Epidermal melanocyte (primary cell): Measurements from ENCODE around the gene WHRN.
A peak's percentile ranks its signal among the peaks of the same experiment; 100 is the strongest.

Experiments
- DNase-seq: peaks from one replicate; pipeline ENCODE4 v3.0.0; 2011; ENCODE audit warnings: low spot score; ENCODE audit not compliant: insufficient read length

Gene WHRN

DNA sequence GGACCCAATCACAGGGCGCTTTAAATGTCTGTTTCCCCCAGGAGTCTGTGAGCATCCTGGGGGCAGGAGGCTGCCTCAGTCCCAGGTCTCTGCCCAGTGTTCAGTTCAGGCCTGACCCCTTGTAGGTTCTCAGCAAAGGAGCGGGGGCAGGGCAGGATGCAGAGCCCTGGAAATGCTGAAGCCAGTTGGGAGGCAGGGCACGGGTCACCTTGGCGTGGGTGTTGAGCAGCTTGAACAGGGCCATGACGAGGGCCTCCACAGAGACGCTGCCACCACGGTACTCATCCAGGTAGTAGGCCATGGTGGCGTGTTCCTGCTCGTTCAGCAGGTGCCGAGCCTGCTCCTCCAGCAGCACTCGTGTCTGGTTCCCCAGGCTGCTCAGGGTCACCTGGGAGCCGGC is 81.1 kb downstream of the WHRN start:
- DNase-seq: no peak

DNA sequence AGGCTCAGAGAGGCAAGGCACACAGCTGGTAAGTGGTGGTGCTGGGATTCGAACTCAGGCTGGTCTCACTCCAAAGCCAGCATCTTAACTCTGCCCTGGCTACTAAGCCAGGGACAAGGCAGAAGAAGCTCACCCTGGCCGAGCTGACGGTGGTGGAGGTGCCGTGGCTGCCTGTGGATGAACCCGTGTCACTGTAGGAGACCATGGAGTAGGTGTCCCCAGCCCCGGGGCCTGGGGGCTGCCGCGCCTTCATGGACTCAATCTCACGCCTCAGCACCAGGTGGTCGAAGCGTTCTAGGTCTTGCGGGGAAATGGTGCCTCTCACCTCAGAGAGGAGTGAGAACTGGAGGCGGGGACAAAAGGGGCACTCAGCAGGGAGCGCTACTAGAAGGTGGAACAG is 82.1 kb downstream of the WHRN start:
- DNase-seq: no peak

DNA sequence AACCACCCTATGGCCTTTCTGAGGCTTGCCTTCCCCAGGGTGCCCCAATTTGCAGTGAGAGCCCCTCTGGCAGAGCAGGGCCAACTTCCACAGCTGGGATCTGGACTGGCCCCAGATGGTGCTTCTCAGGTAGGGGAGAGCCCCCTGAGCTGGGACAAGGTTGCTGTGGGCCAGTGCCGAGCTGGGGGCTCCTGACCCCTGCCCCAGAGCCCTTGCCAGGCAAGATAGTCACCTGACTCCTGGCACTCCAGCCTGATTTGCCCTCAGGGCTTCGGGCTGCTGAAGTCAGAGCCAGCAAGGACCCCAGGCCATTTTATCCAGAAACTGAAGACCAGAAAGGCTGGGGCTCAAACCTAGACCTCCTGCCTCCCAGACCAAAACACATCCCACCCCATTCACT is 84.1 kb downstream of the WHRN start:
- DNase-seq: no peak

DNA sequence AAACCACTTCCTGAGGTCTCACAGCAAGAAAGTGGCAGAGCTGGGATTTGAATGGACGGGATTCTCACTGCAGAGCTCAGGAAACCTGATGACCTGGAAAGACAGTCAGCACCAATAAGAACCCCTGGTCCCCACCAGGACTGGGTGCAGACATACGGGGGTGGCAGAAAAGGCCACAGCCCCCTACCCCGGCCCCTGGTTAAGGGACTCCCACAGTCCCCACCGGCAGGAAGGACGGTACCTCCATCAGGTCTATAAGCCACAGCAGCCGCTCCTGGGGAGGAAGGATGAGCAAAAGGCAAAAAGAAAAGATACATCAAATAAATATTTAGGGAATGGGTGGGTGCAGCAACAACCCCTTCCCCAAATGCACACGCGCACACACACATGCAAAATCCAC is 85.5 kb downstream of the WHRN start:
- no peak for DNase-seq

DNA sequence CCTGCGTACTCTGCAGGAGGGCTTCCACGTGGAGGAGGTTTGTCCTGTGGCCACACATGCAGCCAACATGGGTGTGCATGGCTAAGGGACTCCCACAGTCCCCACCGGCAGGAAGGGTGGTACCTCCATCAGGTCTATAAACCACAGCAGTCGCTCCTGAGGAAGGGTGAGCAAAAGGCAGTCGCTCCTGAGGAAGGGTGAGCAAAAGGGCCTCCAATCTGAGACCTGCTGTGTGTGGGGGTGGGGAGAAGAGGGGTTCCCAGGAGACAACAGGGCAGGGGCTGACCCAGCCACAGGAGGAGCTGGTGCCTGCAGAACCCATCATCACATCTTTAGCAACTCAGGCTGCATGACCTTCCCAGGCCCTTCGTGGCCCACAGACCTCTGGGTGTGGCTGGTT is 87.2 kb downstream of the WHRN start:
- DNase-seq: no peak

DNA sequence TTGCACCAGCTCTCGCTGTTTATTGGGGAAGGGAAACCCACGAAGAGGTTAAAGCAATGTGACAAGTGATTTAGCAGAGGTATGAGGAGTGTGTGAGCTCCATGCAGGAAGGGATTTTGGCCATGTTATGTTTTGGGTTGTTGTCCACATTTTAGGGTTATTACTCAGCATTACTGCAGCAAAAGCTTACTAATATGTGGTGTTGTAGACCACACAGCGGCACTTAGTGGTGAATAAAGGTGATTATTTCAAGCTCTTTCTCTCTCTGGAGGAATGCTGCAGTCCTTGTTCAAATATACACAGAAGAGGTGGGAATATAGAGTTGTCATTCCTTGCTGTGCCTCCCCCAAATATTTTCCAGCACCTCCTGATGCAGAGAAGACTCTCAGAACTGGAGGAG is 87.8 kb downstream of the WHRN start:
- DNase-seq: no peak

DNA sequence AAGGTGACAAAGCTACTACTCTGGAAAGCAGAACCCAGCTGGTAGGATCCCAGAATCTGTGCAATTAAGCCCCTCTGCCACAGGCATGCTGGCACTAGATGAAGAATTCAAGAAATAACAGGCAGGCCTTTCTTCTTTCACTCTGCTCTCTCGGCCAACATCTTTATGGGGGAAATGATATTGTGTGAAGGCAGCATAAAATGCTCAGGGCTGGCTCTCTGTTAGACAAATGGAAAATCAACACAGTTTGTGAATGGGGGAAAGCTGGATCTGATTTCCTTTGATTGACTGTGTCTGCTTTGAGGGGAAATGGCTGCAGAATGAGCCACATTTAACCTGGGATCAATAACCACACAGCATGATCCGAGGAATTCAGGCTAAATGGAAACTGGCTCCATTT is 88.4 kb downstream of the WHRN start:
- no peak for DNase-seq

DNA sequence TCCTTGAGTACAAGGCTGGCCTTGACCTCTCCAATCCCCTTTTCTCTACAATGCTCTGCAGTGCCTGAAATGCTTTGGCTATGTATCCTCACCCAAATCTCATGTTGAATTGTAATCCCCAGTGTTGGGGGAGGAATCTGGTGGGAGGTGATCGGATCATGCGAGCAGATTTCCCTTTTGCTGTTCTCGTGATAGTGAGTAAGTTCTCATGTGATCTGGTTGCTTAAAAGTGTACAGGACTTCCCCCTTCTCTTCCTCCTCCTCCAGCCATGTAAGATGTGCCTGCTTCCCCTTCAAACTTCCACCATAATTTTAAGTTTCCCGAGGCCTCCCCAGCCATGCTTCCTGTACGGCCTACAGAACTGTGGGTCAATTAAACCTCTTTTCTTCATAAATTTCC is 89.0 kb downstream of the WHRN start:
- no peak for DNase-seq

DNA sequence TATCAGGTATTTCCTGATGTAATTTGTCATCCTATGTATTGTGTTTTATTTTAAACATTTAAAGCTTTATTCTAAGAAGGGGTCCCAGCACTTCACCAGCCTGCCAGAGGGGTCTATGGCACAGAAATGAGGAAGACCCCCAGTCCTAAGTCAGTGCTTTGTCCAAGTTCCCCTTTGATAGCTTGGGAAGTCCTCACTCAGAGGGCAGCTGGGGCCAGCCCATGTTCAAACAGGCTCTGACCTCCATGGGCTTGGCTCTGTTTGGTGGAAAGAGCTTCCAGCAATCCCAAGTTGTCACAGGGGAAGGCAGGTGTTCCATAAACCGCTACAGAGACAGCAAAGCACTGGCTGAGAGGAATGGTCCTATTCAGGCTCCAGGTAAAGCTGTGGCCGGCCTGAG is 90.9 kb downstream of the WHRN start:
- DNase-seq: no peak

DNA sequence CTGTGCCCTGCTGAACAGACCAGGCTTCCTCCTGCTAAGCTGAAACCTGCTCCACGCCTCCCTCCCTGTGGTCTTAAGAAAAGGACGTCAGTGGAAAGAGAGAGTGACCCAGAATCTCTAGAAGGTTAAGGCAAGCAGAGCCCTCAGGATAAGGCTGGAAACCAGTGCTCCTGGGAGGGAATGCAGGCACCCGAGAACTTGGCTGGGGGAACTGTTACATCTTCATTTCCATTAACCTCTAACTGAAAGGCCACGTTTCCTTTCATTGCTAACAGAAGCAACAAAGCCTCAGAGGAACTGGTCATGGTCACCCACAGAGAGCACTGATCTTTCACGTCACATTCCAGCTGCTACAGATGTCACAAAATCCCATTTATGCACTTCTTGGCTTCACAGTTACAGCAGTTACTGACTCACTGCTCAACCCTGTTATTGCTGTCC is 91.4 kb downstream of the WHRN start:
- DNase-seq: no peak

DNA sequence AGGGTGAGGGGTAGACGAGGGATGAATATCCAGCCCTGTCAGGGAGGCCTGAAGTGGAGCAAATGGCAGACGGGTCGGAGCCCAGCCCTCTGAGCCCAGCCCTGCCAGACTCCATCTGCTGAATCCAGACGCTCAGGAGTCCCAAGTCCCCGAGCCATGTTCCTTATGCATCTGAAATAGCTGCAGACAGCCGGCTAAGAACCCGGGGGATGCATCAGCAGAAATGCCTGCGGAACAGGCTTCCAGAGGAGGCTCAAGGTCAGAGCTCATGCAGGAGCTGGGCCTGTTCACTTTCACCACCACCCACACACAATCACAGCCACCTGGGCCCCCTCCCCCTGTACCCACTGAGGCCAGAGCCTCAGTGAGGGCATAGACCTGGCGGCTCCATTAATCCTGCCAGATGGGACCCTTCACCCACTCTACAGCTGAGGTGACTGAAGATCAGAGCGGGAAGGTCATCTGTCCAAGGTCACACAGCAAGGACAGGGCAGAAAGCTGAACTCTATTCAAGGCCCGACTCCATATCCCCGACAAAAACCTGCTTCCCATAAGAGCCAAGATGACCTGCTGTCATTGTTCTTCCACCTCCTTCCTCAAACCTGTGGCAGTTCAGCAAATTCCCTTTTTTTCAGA is 93.1 kb downstream of the WHRN start:
- DNase-seq: no peak

DNA sequence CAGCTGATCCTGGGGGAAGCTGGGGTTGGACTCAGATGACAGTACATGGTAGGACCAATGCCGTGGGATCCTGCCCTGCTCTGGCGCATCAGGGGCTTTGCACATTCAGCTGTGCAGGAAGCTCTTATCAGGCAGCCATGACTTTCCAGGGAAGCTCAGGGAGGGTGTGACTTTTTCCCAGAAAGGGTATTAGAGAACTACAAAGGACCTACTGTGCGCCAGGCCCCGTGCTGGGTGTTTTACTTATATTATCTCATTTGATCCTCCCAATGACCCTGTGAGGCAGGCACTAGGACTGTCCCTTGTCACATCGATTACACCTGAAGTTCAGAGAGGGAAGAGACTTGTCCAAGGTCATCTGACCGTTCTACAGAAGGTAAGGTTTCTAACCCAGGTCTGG is 93.8 kb downstream of the WHRN start:
- DNase-seq: no peak

DNA sequence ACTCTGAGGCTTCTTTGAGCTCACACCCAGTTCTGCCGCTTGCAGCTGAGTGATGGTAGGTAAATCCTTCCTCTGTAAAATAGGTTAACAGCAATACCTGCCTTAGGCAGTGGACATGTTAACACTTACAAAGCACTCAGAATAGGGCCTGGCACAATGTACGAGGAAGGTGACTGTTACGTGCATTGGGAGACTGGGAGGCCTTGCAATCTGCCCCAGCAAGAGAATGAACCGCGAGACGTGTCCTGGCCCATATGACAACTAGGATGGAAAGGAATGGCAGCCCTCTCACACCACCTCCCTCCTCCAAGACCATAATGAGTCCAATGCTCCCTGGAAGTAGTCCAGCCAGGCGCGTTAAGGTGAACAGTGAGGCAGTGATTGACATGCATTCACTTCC is 94.4 kb downstream of the WHRN start:
- no peak for DNase-seq

DNA sequence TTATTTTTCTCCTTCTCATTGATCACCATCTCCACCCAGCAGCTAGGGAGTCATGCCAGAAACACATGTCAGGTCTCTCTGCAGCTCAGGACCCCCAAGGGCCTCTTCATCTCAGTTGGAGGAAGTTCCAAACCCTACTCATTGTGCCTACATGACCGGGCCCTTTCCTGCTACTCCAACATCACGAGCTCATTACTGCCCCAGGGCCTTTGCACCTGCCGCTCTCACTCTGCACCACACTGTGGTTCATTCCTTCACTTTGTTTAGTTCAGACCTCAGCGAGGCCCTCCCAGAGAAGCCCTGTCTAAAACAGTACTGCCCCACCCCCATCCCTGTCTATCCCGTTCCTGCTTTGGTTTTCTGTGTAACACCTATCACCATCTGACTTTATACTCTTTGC is 95.4 kb downstream of the WHRN start:
- DNase-seq: no peak

DNA sequence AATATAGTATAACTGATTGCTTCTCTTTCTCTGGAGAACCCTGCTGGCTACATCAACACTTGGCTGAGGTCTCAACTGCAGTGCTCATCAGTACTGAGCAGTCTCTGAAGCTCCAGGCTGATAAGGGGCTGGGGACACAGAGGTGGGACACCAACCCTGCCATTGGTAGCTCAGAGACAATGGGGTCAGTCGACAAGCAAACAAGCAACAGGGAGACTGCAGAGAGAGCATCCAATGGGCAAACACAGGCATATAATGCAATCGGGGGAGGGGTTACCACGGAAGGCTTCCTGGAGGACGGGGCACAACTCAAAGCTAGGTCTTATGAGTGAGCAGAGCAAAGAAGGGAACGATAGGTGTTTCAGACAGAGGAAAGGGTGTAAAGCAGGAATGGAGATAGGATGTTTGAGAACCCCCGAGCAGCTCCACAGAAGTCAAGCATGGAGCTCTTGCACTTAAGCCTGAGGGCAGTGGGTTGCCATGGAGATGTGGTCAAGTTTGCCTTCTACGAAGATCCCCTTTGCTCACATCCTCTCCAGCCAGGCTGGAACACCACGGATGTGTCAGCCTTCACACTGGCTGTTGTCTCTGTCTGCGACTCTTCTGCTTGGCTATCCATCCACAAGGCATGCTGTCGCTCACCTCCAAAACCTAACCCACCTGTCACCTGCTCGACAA is 96.0 kb downstream of the WHRN start:
- DNase-seq: peak; percentile 72

DNA sequence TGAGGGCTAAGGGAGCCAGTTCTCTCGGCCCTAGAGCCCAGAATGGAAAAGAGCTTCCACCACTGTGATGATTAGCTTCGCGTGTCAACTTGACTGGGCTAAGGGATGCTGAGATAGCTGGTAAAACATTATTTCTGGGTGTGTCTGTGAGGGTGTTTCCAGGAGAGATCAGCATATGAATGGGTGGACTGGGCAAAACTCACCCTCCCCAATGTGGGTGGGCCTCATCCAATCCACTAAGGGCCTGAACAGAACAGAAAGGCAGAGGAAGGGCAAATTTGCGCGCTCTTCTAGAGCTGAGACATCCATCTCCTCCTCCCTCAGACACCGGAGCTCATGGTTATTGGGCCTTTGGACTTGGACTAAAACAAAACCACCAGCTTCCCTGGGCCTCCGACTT is 96.6 kb downstream of the WHRN start:
- no peak for DNase-seq

DNA sequence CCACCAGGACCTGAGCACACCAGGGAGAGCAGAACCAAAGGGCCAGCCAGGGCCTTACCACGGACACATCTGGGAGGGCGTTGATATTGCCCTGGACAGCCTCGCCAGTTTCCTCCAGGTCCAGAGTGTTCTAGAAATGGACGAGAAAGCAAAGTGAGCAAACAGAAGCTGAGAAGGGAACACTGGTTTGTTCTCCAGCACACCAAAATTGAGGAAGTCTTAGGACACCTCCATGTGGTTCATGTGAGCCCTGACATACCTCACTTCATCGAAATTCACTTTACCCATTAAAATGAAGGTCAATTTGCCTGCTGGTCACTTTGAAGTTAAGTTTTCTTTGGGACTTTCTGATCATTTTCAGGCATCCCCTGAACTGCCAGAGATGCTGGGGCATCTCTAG is 97.4 kb downstream of the WHRN start:
- DNase-seq: no peak

DNA sequence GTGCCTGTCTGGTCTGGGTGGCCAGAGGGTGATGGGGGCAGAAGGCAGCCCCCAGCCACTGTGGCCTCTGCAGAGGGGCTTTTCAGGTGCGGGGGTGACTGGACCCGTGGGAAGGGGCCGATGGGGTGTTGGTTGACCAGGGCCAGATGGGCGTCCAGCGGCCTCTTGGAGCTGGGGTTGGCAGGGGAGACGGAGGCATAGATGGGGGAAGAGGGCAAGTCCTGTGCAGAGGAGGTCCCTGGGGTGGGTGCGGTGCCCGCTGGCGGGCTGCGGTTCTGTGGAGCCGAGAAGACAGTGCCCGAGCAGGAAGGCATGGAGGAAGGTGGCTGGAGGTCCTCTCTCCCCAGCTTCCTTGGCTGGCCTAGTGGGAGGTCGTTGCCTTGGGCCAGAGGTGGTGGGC is 98.8 kb downstream of the WHRN start:
- DNase-seq: no peak

DNA sequence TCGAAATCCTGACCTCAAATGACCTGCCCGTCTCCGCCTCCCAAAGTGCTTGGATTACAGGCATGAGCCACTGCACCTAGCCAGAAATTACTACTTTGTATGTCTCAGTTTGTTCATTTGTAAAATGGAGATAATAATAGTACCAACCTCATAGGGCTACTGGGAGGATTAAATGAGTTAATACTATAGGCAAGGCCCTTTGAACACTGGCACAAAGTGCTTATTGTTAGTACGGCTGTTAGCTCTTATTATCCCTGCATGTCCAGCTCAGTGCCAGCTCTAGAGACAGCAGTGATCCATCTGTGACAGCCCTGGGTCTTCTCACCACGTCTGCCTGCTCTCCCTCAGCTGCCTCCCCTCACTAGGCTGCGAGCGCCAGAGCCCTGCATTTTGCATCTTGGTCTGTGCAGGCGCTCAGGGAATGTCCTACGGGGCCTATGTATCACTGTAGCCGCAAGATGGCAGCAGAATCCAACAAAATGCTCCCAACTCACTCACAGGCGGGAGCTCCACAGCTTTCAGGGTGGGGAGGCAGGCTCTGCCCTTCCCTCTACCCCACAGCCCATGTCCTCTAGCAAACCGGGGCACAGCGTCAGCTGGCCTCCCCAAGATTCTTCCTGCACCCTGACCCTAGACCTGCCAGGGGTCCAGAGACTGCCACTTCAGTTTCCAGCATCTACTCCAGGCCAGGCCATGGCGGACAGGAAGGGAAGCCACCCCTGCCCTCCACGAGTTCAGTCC is 99.8 kb downstream of the WHRN start:
- peak; percentile 88 for DNase-seq

DNA sequence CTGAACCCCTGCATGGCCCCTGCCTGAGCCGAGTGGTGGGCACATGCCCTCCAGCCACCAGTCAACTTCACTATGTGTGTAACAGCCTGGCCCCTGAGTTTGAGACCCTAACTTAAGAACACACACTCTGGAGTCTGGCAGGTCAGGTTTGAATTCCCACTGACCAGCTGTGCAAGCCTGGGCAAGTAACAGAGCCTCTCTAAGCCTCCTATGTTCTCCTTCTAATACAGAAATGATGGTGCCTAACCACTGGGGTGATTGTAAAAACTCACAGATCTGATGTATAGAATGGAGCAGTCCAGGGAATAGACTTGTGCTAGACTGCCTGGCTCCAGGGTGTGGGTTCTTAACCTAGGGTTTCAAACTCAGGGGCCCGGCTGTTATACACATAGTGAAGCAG is 100.7 kb downstream of the WHRN start:
- DNase-seq: no peak

DNA sequence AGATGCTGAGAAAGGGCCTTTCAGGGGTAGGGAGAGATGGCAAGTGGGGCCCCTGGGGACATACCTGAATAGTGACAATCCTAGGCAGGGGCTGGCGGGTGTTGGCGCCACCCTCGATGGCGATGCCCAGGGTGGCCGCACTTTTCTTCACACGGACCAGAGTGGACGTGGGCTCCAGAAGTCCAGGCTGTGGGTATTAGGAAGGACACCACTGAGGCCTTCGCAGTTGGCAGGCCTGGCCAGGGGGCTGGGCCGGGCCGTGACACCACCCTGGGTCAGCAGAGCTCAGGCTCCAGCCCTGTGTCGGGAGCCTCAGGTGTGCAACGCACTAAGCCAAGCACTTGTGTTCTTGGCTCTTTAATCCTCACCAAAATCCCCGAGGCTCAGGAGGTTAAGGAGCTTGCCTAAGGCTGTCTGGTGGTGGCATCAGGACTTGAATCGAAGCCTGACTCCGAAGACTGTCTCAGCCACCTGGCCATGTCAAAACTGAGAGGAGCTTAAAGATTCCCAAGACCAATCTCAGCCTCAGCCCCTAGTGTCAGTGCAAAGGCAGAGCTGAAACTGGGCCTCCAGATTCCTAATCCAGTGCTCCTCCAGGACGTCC is 102.0 kb downstream of the WHRN start:
- DNase-seq: no peak

DNA sequence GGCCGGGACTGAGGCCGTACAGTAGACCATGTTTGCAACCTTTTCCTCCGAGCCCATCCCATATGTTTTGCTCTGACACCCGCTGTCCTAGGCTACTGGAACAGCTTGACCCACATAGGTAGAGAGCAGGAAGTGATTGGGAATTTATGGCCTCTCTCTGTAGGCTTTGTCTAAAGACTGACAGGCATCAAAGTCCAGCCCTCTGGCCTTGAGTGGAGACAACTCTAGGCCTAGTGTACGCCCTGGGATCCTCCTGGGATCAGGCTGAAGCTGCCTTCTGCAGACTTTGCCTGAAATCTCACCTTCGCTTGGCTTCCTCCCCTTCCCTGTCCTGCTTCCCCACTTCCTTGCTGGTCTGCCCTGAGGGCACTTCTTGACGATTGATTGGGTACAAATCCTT is 103.9 kb downstream of the WHRN start:
- no peak for DNase-seq
